ENCODE data around the gene CHD9.

Gene CHD9

DNA sequence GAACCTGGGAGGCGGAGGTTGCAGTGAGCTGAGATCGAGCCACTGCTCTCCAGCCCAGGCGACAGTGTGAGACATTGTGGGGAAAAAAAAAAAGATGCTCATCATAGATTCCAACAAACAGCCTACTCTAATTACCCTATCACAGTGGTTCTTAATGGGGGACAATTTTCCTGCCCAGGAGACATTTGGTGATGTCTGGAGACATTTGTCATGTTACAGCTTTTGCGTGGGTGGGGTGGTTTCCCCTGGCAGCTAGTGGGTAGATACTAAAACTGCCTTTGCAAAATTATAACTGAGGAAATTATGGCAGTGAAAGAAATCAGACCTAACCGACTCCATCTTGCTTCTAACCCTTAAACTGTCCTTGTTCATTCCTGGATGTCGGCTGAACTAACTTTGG, 287.0 kb downstream of the CHD9 start:
- Histone ChIP-seq H3K4me2 (ENCODE audit: low read depth, low read length, poor library complexity, severe bottlenecking) (no peak overlapping the region), H3K27me3 (ENCODE audit: low read length) (no peaks in the 10 kb centered on the region), H3F3A (ENCODE audit: insufficient read depth) (no peaks in the 10 kb centered on the region), H3K9me3 (ENCODE audit: insufficient read depth, low read length) (no peaks in the 10 kb centered on the region), H3K36me3 (ENCODE audit: low read length) (no peaks in the 10 kb centered on the region), H3K27ac (ENCODE audit: low read depth, low read length) (no peak overlapping the region), H3K9me2 (replicated peaks; ENCODE audit: insufficient read depth, low read length) (no peaks in the 10 kb centered on the region), H2AFZ (ENCODE audit: low read depth, low read length, severe bottlenecking) (no peak overlapping the region), H3K9ac (ENCODE audit: low read length) (no peak overlapping the region), H3K4me3 (ENCODE audit: insufficient read depth, low read length, poor library complexity, severe bottlenecking) (no peak overlapping the region), H3K79me2 (ENCODE audit: insufficient read depth, low read length) (no peaks in the 10 kb centered on the region), H4K20me1 (ENCODE audit: low read depth, low read length) (no peaks in the 10 kb centered on the region)
- no peak for TF ChIP-seq EZH2phosphoT487 (conservative IDR thresholded peaks at IDR 0.05; ENCODE audit: low read length)
- TF ChIP-seq, protein P1, sequence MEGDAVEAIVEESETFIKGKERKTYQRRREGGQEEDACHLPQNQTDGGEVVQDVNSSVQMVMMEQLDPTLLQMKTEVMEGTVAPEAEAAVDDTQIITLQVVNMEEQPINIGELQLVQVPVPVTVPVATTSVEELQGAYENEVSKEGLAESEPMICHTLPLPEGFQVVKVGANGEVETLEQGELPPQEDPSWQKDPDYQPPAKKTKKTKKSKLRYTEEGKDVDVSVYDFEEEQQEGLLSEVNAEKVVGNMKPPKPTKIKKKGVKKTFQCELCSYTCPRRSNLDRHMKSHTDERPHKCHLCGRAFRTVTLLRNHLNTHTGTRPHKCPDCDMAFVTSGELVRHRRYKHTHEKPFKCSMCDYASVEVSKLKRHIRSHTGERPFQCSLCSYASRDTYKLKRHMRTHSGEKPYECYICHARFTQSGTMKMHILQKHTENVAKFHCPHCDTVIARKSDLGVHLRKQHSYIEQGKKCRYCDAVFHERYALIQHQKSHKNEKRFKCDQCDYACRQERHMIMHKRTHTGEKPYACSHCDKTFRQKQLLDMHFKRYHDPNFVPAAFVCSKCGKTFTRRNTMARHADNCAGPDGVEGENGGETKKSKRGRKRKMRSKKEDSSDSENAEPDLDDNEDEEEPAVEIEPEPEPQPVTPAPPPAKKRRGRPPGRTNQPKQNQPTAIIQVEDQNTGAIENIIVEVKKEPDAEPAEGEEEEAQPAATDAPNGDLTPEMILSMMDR (IDR thresholded peaks at IDR 0.05; ENCODE audit: insufficient read depth, low read length, poor library complexity, severe bottlenecking): no peak

DNA sequence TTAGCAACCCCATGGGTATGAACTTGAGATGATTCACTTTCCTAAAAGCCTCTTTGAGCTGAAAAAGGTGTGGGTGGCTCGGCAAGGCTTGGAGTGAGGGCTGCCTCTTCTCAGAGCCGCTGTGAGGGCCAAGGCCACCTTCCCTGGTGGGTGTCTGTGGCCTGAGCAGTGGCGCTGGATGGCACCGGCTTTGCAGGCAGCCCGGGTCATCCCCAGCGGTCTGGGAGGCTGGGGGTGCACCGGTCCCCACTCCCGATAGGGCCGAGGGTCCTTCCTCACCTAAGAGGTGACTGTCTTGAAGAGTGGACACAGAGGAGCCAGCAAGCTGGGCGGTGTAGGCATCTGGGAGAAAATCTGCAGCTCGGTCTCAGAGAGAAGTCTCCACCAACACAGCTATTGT, 300.3 kb downstream of the CHD9 start:
- Histone ChIP-seq H3K27me3 (ENCODE audit: low read length) (no peaks in the 10 kb centered on the region), H4K20me1 (ENCODE audit: low read depth, low read length) (no peaks in the 10 kb centered on the region), H3K36me3 (ENCODE audit: low read length) (no peaks in the 10 kb centered on the region), H3K4me2 (ENCODE audit: low read depth, low read length, poor library complexity, severe bottlenecking) (no peak overlapping the region), H3K4me3 (ENCODE audit: insufficient read depth, low read length, poor library complexity, severe bottlenecking) (no peak overlapping the region), H3K9me2 (replicated peaks; ENCODE audit: insufficient read depth, low read length) (no peaks in the 10 kb centered on the region), H3F3A (ENCODE audit: insufficient read depth) (no peaks in the 10 kb centered on the region), H3K9me3 (ENCODE audit: insufficient read depth, low read length) (no peaks in the 10 kb centered on the region), H3K9ac (ENCODE audit: low read length) (no peak overlapping the region), H2AFZ (ENCODE audit: low read depth, low read length, severe bottlenecking) (no peak overlapping the region), H3K27ac (ENCODE audit: low read depth, low read length) (no peak overlapping the region), H3K79me2 (ENCODE audit: insufficient read depth, low read length) (no peaks in the 10 kb centered on the region)
- no peak for TF ChIP-seq EZH2phosphoT487 (conservative IDR thresholded peaks at IDR 0.05; ENCODE audit: low read length)
- TF ChIP-seq, protein P1 (IDR thresholded peaks at IDR 0.05; ENCODE audit: insufficient read depth, low read length, poor library complexity, severe bottlenecking): no peak

DNA sequence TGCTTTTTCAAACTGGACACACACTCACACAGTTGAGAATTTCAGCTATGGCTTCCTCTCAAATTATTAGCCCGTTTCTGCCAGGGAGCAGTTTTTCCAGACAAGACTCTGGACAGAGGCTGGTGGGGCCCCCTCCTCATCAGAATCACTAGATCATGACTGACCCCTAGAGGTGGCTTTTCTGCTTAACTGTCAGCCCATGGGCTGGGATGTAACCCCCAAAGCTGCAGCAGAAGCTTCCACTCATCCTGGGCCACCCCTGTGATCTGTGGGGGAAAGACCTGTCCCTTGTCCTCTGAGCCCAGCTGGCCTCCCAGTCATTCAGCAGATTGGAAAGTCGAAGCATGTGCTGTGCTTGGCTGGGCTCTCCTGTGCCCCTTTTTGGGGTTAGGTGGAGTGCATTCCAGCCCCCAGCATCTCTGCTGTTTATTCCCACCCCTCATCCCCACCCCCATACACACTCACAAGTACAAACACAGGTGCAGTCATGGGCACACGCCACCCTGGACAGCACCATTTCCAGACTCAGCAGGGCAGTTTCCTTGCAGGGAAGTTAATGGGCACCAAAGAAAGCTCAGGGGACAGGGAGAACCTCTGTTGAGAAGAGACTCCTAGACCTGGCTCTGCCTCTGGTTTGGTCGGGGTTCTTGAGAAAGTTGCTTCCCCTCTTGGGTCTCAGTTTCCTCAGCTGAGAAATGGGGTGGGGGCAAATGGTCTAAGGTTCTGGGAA, 301.9 kb downstream of the CHD9 start:
- H3K79me2 ChIP-seq (ENCODE audit: insufficient read depth, low read length): no peaks in the 10 kb centered on the region
- H4K20me1 ChIP-seq (ENCODE audit: low read depth, low read length): no peaks in the 10 kb centered on the region
- H3K9ac ChIP-seq (ENCODE audit: low read length): no peak overlapping the region
- TF ChIP-seq, protein P1 (IDR thresholded peaks at IDR 0.05; ENCODE audit: insufficient read depth, low read length, poor library complexity, severe bottlenecking): no peak
- TF ChIP-seq EZH2phosphoT487 (conservative IDR thresholded peaks at IDR 0.05; ENCODE audit: low read length): no peak
- H3K27ac ChIP-seq (ENCODE audit: low read depth, low read length): no peak overlapping the region
- H3K9me2 ChIP-seq (replicated peaks; ENCODE audit: insufficient read depth, low read length): no peaks in the 10 kb centered on the region
- no peak overlapping the region for H3K4me3 ChIP-seq (ENCODE audit: insufficient read depth, low read length, poor library complexity, severe bottlenecking)
- H3F3A ChIP-seq (ENCODE audit: insufficient read depth): no peaks in the 10 kb centered on the region
- H3K4me2 ChIP-seq (ENCODE audit: low read depth, low read length, poor library complexity, severe bottlenecking): no peak overlapping the region
- H2AFZ ChIP-seq (ENCODE audit: low read depth, low read length, severe bottlenecking): no peak overlapping the region
- H3K9me3 ChIP-seq (ENCODE audit: insufficient read depth, low read length): no peaks in the 10 kb centered on the region
- H3K36me3 ChIP-seq (ENCODE audit: low read length): no peaks in the 10 kb centered on the region
- H3K27me3 ChIP-seq (ENCODE audit: low read length): no peaks in the 10 kb centered on the region
